PC-3 (cell line): ENCODE data around the gene BAG3. TPM values are rescaled to one million over a fixed set of nuclear protein-coding genes. Genes with fewer than 3 reads are reported as not detected.

Source experiments
- ATAC-seq: fragments of 200-7000 bp; cut with Tn5 transposase; 2 replicates; pipeline ENCODE4 v1.9.1; 2020; ENCODE audit warnings: mild to moderate bottlenecking, moderate library complexity
- BruUV-seq: library from RNA; stranded (reverse); fragments of 400-500 nt; replicated peaks from 2 replicates; lab custom pipeline; 2021; lab: Mats Ljungman, UMichigan
- CTCF ChIA-PET: fragments of 300-600 bp; sonication (Branson Sonifier 250); formaldehyde crosslinking; loops from one replicate; lab custom pipeline; 2022; ENCODE audit warnings: antibody characterized with exemption; lab: Charles Lee
- POLR2A ChIA-PET: fragments of 300-600 bp; sonication (Branson Sonifier 250); formaldehyde crosslinking; loops from one replicate; lab custom pipeline; 2022; ENCODE audit warnings: antibody characterized with exemption; ENCODE audit not compliant: unreplicated experiment; lab: Charles Lee
- DNase-seq: peaks from one replicate; pipeline ENCODE4 v3.0.0-alpha.2; 2015
- H2AFZ ChIP-seq: fragments of 300-600 bp; sonication (generic); 2 replicates; pipeline ENCODE4 v1.6.0; 2016; ENCODE audit warnings: antibody characterized with exemption, low read length
- H3F3A ChIP-seq: fragments of 300-600 bp; sonication (generic); one replicate; pipeline ENCODE4 v1.6.0; 2017; ENCODE audit warnings: antibody characterized with exemption, low read length, control low read depth, mild to moderate bottlenecking; ENCODE audit not compliant: unreplicated experiment
- H3K27ac ChIP-seq: fragments of 300-600 bp; sonication (generic); 2 replicates; pipeline ENCODE4 v1.5.1; 2016; ENCODE audit warnings: mild to moderate bottlenecking, low read length
- H3K27me3 ChIP-seq: fragments of 300-600 bp; sonication (generic); 2 replicates; pipeline ENCODE4 v1.6.1; 2016; ENCODE audit warnings: low read length, mixed read lengths
- H3K36me3 ChIP-seq: fragments of 300-600 bp; sonication (generic); 2 replicates; pipeline ENCODE4 v1.6.1; 2016; ENCODE audit warnings: low read depth, mixed run types, low read length, mixed read lengths
- H3K4me1 ChIP-seq: fragments of 300-600 bp; sonication (generic); 2 replicates; pipeline ENCODE4 v1.5.1; 2016; ENCODE audit warnings: low read length; ENCODE audit not compliant: insufficient read depth
- H3K4me2 ChIP-seq: fragments of 300-600 bp; sonication (generic); 2 replicates; pipeline ENCODE4 v1.6.0; 2016; ENCODE audit warnings: low read length
- H3K4me3 ChIP-seq: fragments of 300-600 bp; sonication (generic); 2 replicates; pipeline ENCODE4 v1.5.1; 2016; ENCODE audit warnings: mild to moderate bottlenecking, low read length, mixed read lengths
- H3K79me2 ChIP-seq: fragments of 300-600 bp; sonication (generic); 2 replicates; pipeline ENCODE4 v1.6.1; 2017; ENCODE audit warnings: low read length, mixed read lengths
- H3K9ac ChIP-seq: fragments of 300-600 bp; sonication (generic); 2 replicates; pipeline ENCODE4 v1.6.0; 2016; ENCODE audit warnings: mild to moderate bottlenecking, low read length
- H3K9me2 ChIP-seq: fragments of 300-600 bp; sonication (generic); replicated peaks from 2 replicates; pipeline ENCODE4 v1.6.1; 2016; ENCODE audit warnings: mixed run types, low read length, mixed read lengths
- H3K9me3 ChIP-seq: fragments of 300-600 bp; sonication (generic); 2 replicates; pipeline ENCODE4 v1.6.1; 2016; ENCODE audit warnings: low read length, mixed read lengths
- H4K20me1 ChIP-seq: fragments of 300-600 bp; sonication (generic); 2 replicates; pipeline ENCODE4 v1.6.1; 2016; ENCODE audit warnings: low read length, mixed read lengths
- EZH2 ChIP-seq: fragments of 300-600 bp; sonication (generic); IDR thresholded peaks from one replicate; pipeline ENCODE4 v1.6.1; 2017; ENCODE audit warnings: antibody characterized with exemption, mild to moderate bottlenecking, low read length; ENCODE audit not compliant: unreplicated experiment
- EZH2phosphoT487 ChIP-seq: fragments of 300-600 bp; sonication (generic); IDR thresholded peaks from 2 replicates; pipeline ENCODE4 v1.6.1; 2018; ENCODE audit warnings: mild to moderate bottlenecking, antibody characterized with exemption, low read length, borderline replicate concordance
- intact Hi-C: fragments of 100-400 bp; cut with micrococcal nuclease; formaldehyde crosslinking; loops from 2 replicates; pipeline ENCODE4 v1.9.0; 2023
- total RNA-seq: library from RNA; depleted of rRNA; stranded (reverse); fragments of >200 nt; gene quantifications from 2 replicates; pipeline ENCODE4 v1.2.3, GENCODE V29; 2014
- TF ChIP-seq, protein P1 (sequence below): fragments of 300-600 bp; sonication (generic); conservative IDR thresholded peaks from 2 replicates; pipeline ENCODE4 v1.5.1; 2017; ENCODE audit warnings: antibody characterized with exemption, low read depth, mild to moderate bottlenecking, low read length

BAG3 gene
- total RNA-seq, 1 experiment from 2014 or later, result 47.1 TPM

DNA sequence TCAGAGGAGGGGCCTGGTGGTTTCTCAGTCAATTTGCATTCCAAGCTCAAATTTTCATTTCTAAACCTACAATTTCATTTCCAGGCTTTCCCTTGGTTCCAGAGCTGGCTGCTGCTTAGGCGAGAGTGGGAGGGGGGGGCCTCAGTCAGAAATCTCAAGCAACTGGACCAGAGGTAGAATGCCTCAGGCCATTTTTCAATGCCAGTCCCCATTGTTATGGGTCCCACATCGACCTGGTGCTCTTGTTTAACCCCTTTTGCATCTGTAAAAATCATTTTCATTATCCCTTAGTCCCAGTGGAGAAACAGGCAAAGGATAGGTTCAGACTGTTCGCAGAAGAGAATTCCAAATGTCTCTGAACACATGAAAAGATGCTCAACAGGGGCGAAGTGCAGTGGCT, 13.5 kb upstream of the BAG3 start:
- no peak overlapping the region for H3K4me3 ChIP-seq
- no peak overlapping the region for H3K27ac ChIP-seq
- no peaks in the 10 kb centered on the region for H3K9me3 ChIP-seq
- H3K4me2 ChIP-seq, result no peak overlapping the region
- DNase-seq (no peak), ATAC-seq (no peak)
- no peak overlapping the region for H2AFZ ChIP-seq
- no peaks in the 10 kb centered on the region for H3K9me2 ChIP-seq
- no peak overlapping the region for H3K9ac ChIP-seq
- no TSS peak for BruUV-seq
- ChIA-PET POLR2A (no interaction called here), CTCF (no interaction called here)
- H4K20me1 ChIP-seq, result no peaks in the 10 kb centered on the region
- H3K27me3 ChIP-seq, result no peaks in the 10 kb centered on the region
- H3K4me1 ChIP-seq, result no peaks in the 10 kb centered on the region
- no peaks in the 10 kb centered on the region for H3K36me3 ChIP-seq
- intact Hi-C loops, result no loop called here
- no peaks in the 10 kb centered on the region for H3K79me2 ChIP-seq
- TF ChIP-seq EZH2phosphoT487, result no peak
- TF ChIP-seq, protein P1, sequence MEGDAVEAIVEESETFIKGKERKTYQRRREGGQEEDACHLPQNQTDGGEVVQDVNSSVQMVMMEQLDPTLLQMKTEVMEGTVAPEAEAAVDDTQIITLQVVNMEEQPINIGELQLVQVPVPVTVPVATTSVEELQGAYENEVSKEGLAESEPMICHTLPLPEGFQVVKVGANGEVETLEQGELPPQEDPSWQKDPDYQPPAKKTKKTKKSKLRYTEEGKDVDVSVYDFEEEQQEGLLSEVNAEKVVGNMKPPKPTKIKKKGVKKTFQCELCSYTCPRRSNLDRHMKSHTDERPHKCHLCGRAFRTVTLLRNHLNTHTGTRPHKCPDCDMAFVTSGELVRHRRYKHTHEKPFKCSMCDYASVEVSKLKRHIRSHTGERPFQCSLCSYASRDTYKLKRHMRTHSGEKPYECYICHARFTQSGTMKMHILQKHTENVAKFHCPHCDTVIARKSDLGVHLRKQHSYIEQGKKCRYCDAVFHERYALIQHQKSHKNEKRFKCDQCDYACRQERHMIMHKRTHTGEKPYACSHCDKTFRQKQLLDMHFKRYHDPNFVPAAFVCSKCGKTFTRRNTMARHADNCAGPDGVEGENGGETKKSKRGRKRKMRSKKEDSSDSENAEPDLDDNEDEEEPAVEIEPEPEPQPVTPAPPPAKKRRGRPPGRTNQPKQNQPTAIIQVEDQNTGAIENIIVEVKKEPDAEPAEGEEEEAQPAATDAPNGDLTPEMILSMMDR, result no peak
- no peak for TF ChIP-seq EZH2
- no peaks in the 10 kb centered on the region for H3F3A ChIP-seq

DNA sequence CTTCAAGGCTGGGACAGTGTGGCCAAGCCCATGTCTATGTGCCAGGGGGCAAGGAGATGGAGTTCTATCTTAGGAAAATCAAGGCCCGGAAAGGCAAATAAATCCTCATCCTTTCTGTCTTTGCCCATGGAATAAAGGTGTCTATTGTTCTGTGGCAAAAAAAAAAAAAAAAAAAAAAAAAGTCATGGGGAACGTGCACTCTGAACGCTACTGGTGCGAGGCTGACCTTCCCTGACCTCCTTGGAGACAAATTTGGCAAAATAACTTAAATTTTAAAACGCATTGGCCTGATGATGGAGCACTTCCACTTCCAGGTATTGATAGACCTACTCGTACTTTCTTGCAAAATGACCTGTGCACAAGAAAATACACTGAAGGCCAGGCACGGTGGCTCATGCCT, 12.2 kb upstream of the BAG3 start:
- TF ChIP-seq, protein P1, result no peak
- TF ChIP-seq EZH2, result no peak
- no peak for TF ChIP-seq EZH2phosphoT487
- no peaks in the 10 kb centered on the region for H3K4me1 ChIP-seq
- no peaks in the 10 kb centered on the region for H4K20me1 ChIP-seq
- H3K27me3 ChIP-seq, result no peaks in the 10 kb centered on the region
- ChIA-PET CTCF (no interaction called here), POLR2A (no interaction called here)
- no peaks in the 10 kb centered on the region for H3K79me2 ChIP-seq
- no peaks in the 10 kb centered on the region for H3K36me3 ChIP-seq
- no peak for DNase-seq
- no peak for ATAC-seq
- H3K4me2 ChIP-seq, result no peak overlapping the region
- no peaks in the 10 kb centered on the region for H3K9me2 ChIP-seq
- H3F3A ChIP-seq, result no peaks in the 10 kb centered on the region
- intact Hi-C loops, result no loop called here
- no peak overlapping the region for H2AFZ ChIP-seq
- no peak overlapping the region for H3K4me3 ChIP-seq
- no peak overlapping the region for H3K27ac ChIP-seq
- BruUV-seq, result no TSS peak
- no peak overlapping the region for H3K9ac ChIP-seq
- H3K9me3 ChIP-seq, result 0 out of 2 replicates have a peak, but pooled peaks cover 2% of the 10 kb centered on the region

DNA sequence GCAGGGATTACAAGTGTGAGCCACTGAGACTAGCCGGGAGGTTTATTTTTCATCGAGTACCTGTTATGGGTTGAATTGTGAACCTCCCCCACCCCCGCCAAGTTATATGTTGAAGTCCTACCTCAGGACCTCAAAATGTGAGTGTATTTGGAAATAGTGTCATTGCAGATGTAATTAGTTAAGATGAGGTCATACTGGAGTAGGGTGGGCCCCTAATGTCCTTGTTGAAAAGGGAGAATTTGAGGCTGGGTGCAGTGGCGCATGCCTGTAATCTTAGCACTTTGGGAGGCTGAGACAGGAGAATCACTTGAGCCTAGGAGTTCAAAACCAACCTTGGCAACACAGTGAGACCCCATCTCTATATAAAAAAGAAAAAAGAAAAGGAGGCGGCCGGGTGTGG, 10.8 kb upstream of the BAG3 start:
- Histone ChIP-seq H3K9me2 (no peaks in the 10 kb centered on the region), H3K79me2 (no peaks in the 10 kb centered on the region), H3K4me1 (no peaks in the 10 kb centered on the region), H2AFZ (no peak overlapping the region), H3K4me2 (no peak overlapping the region), H3K4me3 (no peak overlapping the region), H3K9me3 (peaks cover 14% of the 10 kb centered on the region), H3K9ac (no peak overlapping the region), H3F3A (no peaks in the 10 kb centered on the region), H3K36me3 (no peaks in the 10 kb centered on the region), H3K27ac (no peak overlapping the region), H3K27me3 (no peaks in the 10 kb centered on the region), H4K20me1 (no peaks in the 10 kb centered on the region)
- intact Hi-C loops, result no loop called here
- no TSS peak for BruUV-seq
- TF ChIP-seq EZH2phosphoT487 (no peak), EZH2 (no peak)
- TF ChIP-seq, protein P1, result no peak
- ChIA-PET POLR2A (no interaction called here), CTCF (no interaction called here)
- no peak for DNase-seq
- ATAC-seq, result no peak
